Activated T-helper 9 cell treated with anti-CD3 and anti-CD28 coated beads, Interleukin-2, amount 50 U/mL, for 16 hours (primary cell): Measurements from ENCODE around the gene RAET1E.
"Not testable (repeated sequence)": the region's sequence is repeated elsewhere in the genome, so short reads cannot be mapped to it uniquely, and the experiment has no call there.

Experiments used
- DNase-seq: peaks from one replicate; pipeline ENCODE4 v3.0.0-alpha.2; 2020; ENCODE audit warnings: low read depth

RAET1E gene

GRCh38 chr6:149861603-149862423, 36.1 kb downstream of the RAET1E start:
- DNase-seq = no peak

- no peak for DNase-seq
Observed at GRCh38 chr6:149860834-149861602, 36.9 kb downstream of the RAET1E start.

- DNase-seq = no peak
Observed at GRCh38 chr6:149860513-149860833, 37.4 kb downstream of the RAET1E start.

- no peak for DNase-seq
Observed at GRCh38 chr6:149859938-149860337, 38.0 kb downstream of the RAET1E start.

GRCh38 chr6:149859368-149859767, 38.5 kb downstream of the RAET1E start:
- no peak for DNase-seq

DNA sequence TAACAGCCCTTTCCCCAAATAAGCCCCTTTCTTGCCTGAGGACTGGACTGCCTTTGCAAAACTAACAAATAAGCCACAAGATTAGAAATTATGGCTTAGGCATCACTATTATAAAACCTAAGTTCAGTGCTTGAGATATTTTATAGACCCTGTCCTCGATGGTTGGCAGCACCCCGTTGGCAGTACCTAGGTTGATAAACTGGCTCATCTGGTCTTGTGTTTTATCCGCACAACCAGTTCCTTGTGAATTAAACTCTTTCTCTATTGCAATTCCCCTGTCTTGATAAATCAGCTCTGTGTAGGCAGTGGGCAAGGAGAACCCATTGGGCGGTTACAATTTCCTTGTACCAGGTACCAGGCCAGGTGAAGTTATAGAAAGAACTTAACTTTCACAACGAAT, 40.4 kb downstream of the RAET1E start:
- DNase-seq = no peak

- no peak for DNase-seq
Observed at GRCh38 chr6:149856256-149856994, 41.5 kb downstream of the RAET1E start.

GRCh38 chr6:149855741-149856140, 42.2 kb downstream of the RAET1E start:
- DNase-seq = no peak

GRCh38 chr6:149855040-149855654, 42.8 kb downstream of the RAET1E start:
- no peak for DNase-seq

- DNase-seq = no peak
Observed at GRCh38 chr6:149854532-149854931, 43.4 kb downstream of the RAET1E start.

DNA sequence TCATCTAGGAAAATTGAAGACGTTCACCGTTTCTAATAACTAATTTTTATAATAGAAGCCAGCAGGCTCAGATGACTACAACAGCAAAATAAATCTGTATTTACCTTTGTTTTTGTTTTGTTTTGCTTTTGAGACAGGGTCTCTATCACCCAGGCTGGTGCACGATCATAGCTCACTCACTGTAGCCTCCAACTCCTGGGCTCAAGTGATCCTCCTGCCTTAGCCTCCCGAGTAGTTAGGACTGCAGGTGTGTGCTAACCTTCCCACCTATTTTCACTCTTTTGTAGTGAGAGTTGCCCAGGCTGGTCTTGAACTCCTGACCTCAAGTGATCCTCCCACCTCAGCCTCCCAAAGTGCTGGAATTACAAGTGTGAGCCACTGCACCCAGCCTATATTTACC, 43.9 kb downstream of the RAET1E start:
- not testable (repeated sequence) for DNase-seq

DNA sequence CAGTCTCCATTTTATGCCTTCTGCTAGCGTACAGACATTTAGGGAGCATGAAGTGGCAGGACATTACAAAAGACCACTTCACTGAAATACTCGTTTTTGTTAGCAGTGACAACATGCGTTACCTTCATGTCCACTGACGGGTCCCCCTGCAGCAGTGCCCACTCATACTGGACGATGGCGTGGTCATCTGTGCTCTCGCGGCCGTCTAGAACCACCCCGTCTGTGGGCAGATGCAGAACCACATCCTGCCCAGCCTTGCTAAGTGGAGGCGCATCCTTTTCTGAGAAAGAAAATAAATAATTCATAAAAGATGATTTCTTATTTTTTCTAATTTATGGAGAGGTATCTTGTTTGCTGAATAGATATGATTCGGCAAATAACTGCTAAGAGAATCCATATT, 45.0 kb downstream of the RAET1E start:
- DNase-seq = no peak

DNA sequence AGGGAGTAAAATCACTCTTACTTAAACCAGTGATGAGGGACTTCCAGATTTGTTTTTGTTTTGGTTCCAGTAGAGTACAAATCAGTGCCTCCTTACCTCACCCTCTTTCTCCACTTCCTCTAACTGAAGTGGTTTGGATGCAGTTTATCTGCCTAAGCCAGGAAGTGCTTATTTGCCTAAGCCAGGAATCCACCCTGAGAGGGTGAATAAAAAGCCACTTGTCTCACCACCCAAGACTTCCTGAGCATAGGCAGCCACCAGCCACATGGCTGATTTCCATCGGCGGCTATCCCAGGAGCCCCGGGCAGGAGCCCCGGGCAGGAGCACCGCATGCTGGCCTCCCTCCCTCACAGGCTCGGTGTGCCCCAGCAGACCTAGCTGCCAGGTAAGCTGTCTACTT, 45.7 kb downstream of the RAET1E start:
- DNase-seq = no peak

GRCh38 chr6:149851461-149852110, 46.3 kb downstream of the RAET1E start:
- DNase-seq = no peak

DNA sequence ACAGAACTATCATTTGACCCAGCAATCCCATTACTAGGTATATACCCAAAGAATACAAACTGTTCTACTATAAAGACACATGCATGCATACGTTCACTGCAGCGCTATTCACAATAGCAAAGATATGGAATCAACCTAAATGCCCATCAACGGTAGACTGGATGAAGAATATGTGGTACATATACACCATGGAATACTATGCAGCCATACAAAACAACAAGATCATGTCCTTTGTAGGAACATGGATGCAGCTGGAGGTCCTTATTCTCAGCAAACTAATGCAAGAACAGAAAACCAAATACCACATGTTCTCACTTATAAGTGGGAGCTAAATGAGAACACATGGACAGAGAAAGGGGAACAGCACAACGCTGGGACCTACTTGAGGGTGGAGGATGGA, 49.6 kb downstream of the RAET1E start:
- DNase-seq = not testable (repeated sequence)
